ENCODE measurements around the gene XPA. TPM values are rescaled to one million over a fixed set of nuclear protein-coding genes. Genes with fewer than 3 reads are reported as not detected.
A peak's percentile ranks its signal among the peaks of the same experiment; 100 is the strongest.

XPA gene
- total RNA-seq, 1 donor from 2014 or later, result 13.7 TPM

- no peaks in the 10 kb centered on the region for H3K27me3 Mint-ChIP-seq
- H3K4me3 Mint-ChIP-seq, result no peak overlapping the region
- TF ChIP-seq CTCF (conservative IDR thresholded peaks at IDR 0.05), result no peak
- no peak for DNase-seq (ENCODE audit: extremely low spot score, unreplicated experiment)
- H3K9me3 Mint-ChIP-seq, result no peaks in the 10 kb centered on the region
- H3K27ac Mint-ChIP-seq, result no peak overlapping the region
- H3K4me1 Mint-ChIP-seq (ENCODE audit: unreplicated experiment), result peaks cover 26% of the 10 kb centered on the region
- peaks cover 8% of the 10 kb centered on the region for H3K36me3 Mint-ChIP-seq
These were observed 66.5 kb downstream of the XPA start for GRCh38 chr9:97630591-97630990.

GRCh38 chr9:97629156-97629555 lies 68.0 kb downstream of the XPA start:
- Mint-ChIP-seq H3K4me3 (no peak overlapping the region), H3K27ac (no peak overlapping the region), H3K4me1 (ENCODE audit: unreplicated experiment) (peaks cover 19% of the 10 kb centered on the region), H3K27me3 (no peaks in the 10 kb centered on the region), H3K9me3 (no peaks in the 10 kb centered on the region), H3K36me3 (peaks cover 12% of the 10 kb centered on the region)
- no peak for TF ChIP-seq CTCF (conservative IDR thresholded peaks at IDR 0.05)
- DNase-seq (ENCODE audit: extremely low spot score, unreplicated experiment), result no peak

- H3K36me3 Mint-ChIP-seq, result peaks cover 16% of the 10 kb centered on the region
- no peak overlapping the region for H3K27ac Mint-ChIP-seq
- TF ChIP-seq CTCF (conservative IDR thresholded peaks at IDR 0.05), result no peak
- H3K27me3 Mint-ChIP-seq, result no peaks in the 10 kb centered on the region
- no peaks in the 10 kb centered on the region for H3K9me3 Mint-ChIP-seq
- H3K4me1 Mint-ChIP-seq (ENCODE audit: unreplicated experiment), result peaks cover 19% of the 10 kb centered on the region
- no peak for DNase-seq (ENCODE audit: extremely low spot score, unreplicated experiment)
- no peak overlapping the region for H3K4me3 Mint-ChIP-seq
These were observed 68.5 kb downstream of the XPA start for GRCh38 chr9:97628668-97629067.

- H3K27me3 Mint-ChIP-seq, result no peaks in the 10 kb centered on the region
- H3K4me3 Mint-ChIP-seq, result no peak overlapping the region
- no peak for TF ChIP-seq CTCF (conservative IDR thresholded peaks at IDR 0.05)
- H3K9me3 Mint-ChIP-seq, result no peaks in the 10 kb centered on the region
- H3K27ac Mint-ChIP-seq, result peak overlapping the region; percentile 30
- H3K4me1 Mint-ChIP-seq (ENCODE audit: unreplicated experiment), result peaks cover 19% of the 10 kb centered on the region
- DNase-seq (ENCODE audit: extremely low spot score, unreplicated experiment), result no peak
- H3K36me3 Mint-ChIP-seq, result peaks cover 23% of the 10 kb centered on the region
These were observed 69.5 kb downstream of the XPA start for GRCh38 chr9:97627624-97628023.

- Mint-ChIP-seq H3K4me3 (no peak overlapping the region), H3K36me3 (peaks cover 36% of the 10 kb centered on the region)
These were observed 71.5 kb downstream of the XPA start for GRCh38 chr9:97625620-97626019.

More at GRCh38 chr9:97625620-97626019, 71.5 kb downstream of the XPA start:
- no peak overlapping the region for H3K27ac Mint-ChIP-seq
- H3K4me1 Mint-ChIP-seq (ENCODE audit: unreplicated experiment), result peaks cover 15% of the 10 kb centered on the region
- TF ChIP-seq CTCF (conservative IDR thresholded peaks at IDR 0.05), result no peak
- no peaks in the 10 kb centered on the region for H3K9me3 Mint-ChIP-seq
- no peaks in the 10 kb centered on the region for H3K27me3 Mint-ChIP-seq
- no peak for DNase-seq (ENCODE audit: extremely low spot score, unreplicated experiment)

Other genes starting within 250 kb of the XPA start
- gene TMOD1, start 195.7 kb downstream of the XPA start, total RNA-seq (ENCODE audit: low replicate concordance), result 10.5 and 12.9 TPM in 2 replicates
- 17.9 and 24.9 TPM in 2 replicates for gene TSTD2, start 64.0 kb downstream of the XPA start, total RNA-seq (ENCODE audit: low replicate concordance)
- 41.8 and 44.4 TPM in 2 replicates for gene NCBP1, start 63.5 kb downstream of the XPA start, total RNA-seq (ENCODE audit: low replicate concordance)
- gene FOXE1, start 155.9 kb upstream of the XPA start, total RNA-seq (ENCODE audit: low replicate concordance), result 2.4 and 4.2 TPM in 2 replicates
- 11.3 and 13.9 TPM in 2 replicates for gene TRMO, start 225.2 kb upstream of the XPA start, total RNA-seq (ENCODE audit: low replicate concordance)
- not detected in 2 replicates for gene HEMGN, start 240.8 kb upstream of the XPA start, total RNA-seq (ENCODE audit: low replicate concordance)